Neural cell (in vitro differentiated cells): ENCODE results near the gene SH3BP5.

Source experiments
- EZH2 ChIP-seq: fragments of 200-600, 300-800 bp; shearing (Covaris generic), sonication (generic); IDR thresholded peaks from 2 replicates; pipeline ENCODE4 v1.6.1; 2014; ENCODE audit warnings: antibody characterized with exemption, low read length, borderline replicate concordance, mild to moderate bottlenecking; ENCODE audit not compliant: insufficient read depth, poor library complexity, severe bottlenecking
- POLR2AphosphoS5 ChIP-seq: IDR thresholded peaks from 2 replicates; pipeline ENCODE4 v1.6.1; 2012
- RAD21 ChIP-seq: fragments of 450-650 bp; conservative IDR thresholded peaks from 2 replicates; pipeline ENCODE4 v1.6.1; 2014; ENCODE audit warnings: antibody characterized with exemption, mild to moderate bottlenecking, moderate library complexity
- SMC3 ChIP-seq: fragments of 450-650 bp; conservative IDR thresholded peaks from 2 replicates; pipeline ENCODE4 v1.6.1; 2014; ENCODE audit warnings: antibody characterized with exemption, mild to moderate bottlenecking, moderate library complexity; ENCODE audit not compliant: poor library complexity
- TAF1 ChIP-seq: IDR thresholded peaks from 2 replicates; pipeline ENCODE4 v1.6.1; 2012; ENCODE audit warnings: low read depth
- TF ChIP-seq, protein P1 (sequence below): fragments of 450-650 bp; IDR thresholded peaks from 2 replicates; pipeline ENCODE4 v1.5.1; 2014; ENCODE audit warnings: antibody characterized with exemption, mild to moderate bottlenecking, moderate library complexity; ENCODE audit not compliant: poor library complexity, severe bottlenecking
- TF ChIP-seq, protein P2 (sequence below): IDR thresholded peaks from 2 replicates; pipeline ENCODE4 v1.6.1; 2012; ENCODE audit warnings: borderline replicate concordance

DNA sequence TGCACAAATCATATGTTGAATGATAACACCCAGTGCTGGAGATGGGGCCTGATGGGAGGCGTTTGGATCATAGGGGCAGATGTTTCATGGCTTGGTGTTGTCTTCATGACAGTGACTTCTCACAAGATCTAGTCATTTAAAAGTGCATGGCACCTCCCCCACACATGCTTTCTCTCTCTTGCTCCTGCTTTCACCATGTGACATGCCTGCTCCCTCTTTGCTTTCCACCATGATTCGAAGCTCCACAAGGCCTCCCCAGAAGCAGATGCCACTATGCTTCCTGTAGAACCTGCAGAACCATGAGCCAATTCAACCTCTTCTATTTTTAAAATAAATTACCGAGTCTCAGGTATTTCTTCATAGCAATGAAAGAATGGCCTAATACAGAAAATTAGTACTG, 17.8 kb upstream of the SH3BP5 start:
- TF ChIP-seq, protein P1, sequence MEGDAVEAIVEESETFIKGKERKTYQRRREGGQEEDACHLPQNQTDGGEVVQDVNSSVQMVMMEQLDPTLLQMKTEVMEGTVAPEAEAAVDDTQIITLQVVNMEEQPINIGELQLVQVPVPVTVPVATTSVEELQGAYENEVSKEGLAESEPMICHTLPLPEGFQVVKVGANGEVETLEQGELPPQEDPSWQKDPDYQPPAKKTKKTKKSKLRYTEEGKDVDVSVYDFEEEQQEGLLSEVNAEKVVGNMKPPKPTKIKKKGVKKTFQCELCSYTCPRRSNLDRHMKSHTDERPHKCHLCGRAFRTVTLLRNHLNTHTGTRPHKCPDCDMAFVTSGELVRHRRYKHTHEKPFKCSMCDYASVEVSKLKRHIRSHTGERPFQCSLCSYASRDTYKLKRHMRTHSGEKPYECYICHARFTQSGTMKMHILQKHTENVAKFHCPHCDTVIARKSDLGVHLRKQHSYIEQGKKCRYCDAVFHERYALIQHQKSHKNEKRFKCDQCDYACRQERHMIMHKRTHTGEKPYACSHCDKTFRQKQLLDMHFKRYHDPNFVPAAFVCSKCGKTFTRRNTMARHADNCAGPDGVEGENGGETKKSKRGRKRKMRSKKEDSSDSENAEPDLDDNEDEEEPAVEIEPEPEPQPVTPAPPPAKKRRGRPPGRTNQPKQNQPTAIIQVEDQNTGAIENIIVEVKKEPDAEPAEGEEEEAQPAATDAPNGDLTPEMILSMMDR: no peak
- TF ChIP-seq TAF1 (no peak), POLR2AphosphoS5 (no peak), RAD21 (no peak), EZH2 (no peak), SMC3 (no peak)
- TF ChIP-seq, protein P2, sequence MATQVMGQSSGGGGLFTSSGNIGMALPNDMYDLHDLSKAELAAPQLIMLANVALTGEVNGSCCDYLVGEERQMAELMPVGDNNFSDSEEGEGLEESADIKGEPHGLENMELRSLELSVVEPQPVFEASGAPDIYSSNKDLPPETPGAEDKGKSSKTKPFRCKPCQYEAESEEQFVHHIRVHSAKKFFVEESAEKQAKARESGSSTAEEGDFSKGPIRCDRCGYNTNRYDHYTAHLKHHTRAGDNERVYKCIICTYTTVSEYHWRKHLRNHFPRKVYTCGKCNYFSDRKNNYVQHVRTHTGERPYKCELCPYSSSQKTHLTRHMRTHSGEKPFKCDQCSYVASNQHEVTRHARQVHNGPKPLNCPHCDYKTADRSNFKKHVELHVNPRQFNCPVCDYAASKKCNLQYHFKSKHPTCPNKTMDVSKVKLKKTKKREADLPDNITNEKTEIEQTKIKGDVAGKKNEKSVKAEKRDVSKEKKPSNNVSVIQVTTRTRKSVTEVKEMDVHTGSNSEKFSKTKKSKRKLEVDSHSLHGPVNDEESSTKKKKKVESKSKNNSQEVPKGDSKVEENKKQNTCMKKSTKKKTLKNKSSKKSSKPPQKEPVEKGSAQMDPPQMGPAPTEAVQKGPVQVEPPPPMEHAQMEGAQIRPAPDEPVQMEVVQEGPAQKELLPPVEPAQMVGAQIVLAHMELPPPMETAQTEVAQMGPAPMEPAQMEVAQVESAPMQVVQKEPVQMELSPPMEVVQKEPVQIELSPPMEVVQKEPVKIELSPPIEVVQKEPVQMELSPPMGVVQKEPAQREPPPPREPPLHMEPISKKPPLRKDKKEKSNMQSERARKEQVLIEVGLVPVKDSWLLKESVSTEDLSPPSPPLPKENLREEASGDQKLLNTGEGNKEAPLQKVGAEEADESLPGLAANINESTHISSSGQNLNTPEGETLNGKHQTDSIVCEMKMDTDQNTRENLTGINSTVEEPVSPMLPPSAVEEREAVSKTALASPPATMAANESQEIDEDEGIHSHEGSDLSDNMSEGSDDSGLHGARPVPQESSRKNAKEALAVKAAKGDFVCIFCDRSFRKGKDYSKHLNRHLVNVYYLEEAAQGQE: no peak
